ENCODE data around the gene DVL2. TPM values are rescaled to one million over a fixed set of nuclear protein-coding genes. Genes with fewer than 3 reads are reported as not detected.

The DVL2 gene
- total RNA-seq, 1 donor from 2014 or later, result 79.1 TPM

DNA sequence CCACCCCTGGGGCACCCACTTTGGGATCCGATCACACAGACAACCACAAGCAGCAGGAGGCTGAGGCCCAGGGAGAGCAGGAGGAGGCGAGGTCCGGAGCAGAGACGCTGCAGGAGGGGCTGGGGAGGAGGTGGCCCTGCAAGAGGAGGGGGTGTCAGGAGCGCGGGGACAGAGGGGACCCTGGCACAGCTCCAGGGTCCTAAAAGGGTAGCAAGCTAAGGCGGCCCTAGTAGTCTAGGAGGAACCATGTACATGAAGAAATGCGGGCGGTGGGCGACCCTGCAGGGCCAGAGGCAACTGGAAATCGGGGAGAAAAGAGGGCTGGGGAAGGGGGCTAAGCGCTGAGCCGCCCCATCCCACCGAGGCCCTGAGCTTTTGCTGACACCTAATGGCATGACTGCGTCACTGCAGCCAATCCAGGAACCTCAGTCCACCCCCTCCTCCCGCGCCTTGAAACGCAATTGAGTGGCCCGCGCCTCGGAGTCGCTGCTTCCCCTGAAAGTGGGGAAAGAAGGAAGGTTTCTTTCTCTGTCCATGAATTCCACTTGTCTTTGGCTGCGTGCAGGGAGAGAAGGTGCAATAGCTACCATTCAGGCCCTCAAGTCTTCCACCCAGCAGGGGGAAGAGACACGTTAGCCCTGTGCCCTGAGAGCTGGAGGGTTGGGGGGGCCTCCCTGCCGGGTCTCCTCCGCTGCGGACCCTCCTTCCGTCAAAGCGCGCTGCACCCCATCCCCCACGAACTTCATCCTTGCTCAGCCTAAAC, 56.9 kb downstream of the DVL2 start:
- Mint-ChIP-seq H3K9me3 (ENCODE audit: unreplicated experiment) (peaks cover 3% of the 10 kb centered on the region), H3K36me3 (ENCODE audit: unreplicated experiment) (peaks cover 2% of the 10 kb centered on the region), H3K4me3 (ENCODE audit: unreplicated experiment) (no peak overlapping the region), H3K4me1 (ENCODE audit: low read depth, unreplicated experiment) (peaks cover 7% of the 10 kb centered on the region), H3K27me3 (ENCODE audit: unreplicated experiment) (peaks cover 7% of the 10 kb centered on the region), H3K27ac (ENCODE audit: unreplicated experiment) (no peak overlapping the region)
- TF ChIP-seq, protein P1, sequence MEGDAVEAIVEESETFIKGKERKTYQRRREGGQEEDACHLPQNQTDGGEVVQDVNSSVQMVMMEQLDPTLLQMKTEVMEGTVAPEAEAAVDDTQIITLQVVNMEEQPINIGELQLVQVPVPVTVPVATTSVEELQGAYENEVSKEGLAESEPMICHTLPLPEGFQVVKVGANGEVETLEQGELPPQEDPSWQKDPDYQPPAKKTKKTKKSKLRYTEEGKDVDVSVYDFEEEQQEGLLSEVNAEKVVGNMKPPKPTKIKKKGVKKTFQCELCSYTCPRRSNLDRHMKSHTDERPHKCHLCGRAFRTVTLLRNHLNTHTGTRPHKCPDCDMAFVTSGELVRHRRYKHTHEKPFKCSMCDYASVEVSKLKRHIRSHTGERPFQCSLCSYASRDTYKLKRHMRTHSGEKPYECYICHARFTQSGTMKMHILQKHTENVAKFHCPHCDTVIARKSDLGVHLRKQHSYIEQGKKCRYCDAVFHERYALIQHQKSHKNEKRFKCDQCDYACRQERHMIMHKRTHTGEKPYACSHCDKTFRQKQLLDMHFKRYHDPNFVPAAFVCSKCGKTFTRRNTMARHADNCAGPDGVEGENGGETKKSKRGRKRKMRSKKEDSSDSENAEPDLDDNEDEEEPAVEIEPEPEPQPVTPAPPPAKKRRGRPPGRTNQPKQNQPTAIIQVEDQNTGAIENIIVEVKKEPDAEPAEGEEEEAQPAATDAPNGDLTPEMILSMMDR (IDR thresholded peaks at IDR 0.05; ENCODE audit: partially characterized antibody, unreplicated experiment), result peak; percentile 85
- DNase-seq, result peak; percentile 84

DNA sequence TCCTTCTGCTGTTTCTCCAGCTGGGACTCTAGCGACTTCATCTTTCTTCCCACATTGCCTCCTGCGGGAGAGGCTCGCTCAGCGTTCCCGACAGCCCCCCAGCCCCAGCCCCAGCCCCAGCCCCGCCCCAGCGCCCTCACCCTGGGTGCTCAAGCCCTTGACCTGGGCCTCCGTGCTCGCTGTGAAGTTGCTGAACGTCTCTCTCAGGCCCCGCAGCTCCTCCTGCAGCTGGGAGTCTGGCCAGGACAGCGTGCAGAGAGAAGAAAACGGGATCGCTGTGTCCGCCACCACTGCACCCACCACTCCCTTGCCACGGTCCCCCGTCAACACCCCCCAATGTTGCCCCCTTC, 57.5 kb downstream of the DVL2 start:
- DNase-seq, result peak; percentile 56
- Mint-ChIP-seq H3K4me3 (ENCODE audit: unreplicated experiment) (no peak overlapping the region), H3K27ac (ENCODE audit: unreplicated experiment) (no peak overlapping the region), H3K27me3 (ENCODE audit: unreplicated experiment) (peaks cover 7% of the 10 kb centered on the region), H3K9me3 (ENCODE audit: unreplicated experiment) (peaks cover 3% of the 10 kb centered on the region), H3K36me3 (ENCODE audit: unreplicated experiment) (peaks cover 5% of the 10 kb centered on the region), H3K4me1 (ENCODE audit: low read depth, unreplicated experiment) (peaks cover 7% of the 10 kb centered on the region)
- TF ChIP-seq, protein P1 (IDR thresholded peaks at IDR 0.05; ENCODE audit: partially characterized antibody, unreplicated experiment), result no peak

DNA sequence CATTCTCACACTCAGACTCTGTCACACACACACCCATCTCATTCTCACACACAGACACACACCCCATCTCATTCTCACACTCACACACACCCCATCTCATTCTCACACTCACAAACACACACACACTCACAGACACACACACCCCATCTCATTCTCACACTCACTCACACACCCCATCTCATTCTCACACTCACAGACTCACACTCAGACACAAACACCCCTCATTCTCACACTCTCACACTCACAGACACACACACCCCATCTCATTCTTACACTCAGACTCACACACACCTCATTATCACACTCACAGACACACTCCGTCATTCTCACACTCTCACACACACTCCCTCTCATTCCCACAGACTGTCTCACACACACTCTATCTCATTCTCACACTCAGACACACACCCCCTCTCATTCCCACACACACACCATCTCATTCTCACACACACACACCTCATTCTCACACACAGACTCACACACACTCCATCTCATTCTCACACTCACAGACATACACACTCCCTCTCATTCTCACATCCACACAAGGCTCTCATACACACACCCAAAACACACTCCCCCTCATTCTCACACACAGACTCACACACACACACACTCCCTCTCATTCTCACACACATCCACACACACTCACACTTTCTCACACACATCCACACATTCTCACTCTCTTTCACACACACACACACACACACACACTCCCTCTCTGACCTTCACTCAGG, 58.0 kb downstream of the DVL2 start:
- H3K27ac Mint-ChIP-seq (ENCODE audit: unreplicated experiment), result no peak overlapping the region
- peaks cover 5% of the 10 kb centered on the region for H3K36me3 Mint-ChIP-seq (ENCODE audit: unreplicated experiment)
- H3K9me3 Mint-ChIP-seq (ENCODE audit: unreplicated experiment), result peaks cover 3% of the 10 kb centered on the region
- DNase-seq, result no peak
- peaks cover 7% of the 10 kb centered on the region for H3K4me1 Mint-ChIP-seq (ENCODE audit: low read depth, unreplicated experiment)
- no peak overlapping the region for H3K4me3 Mint-ChIP-seq (ENCODE audit: unreplicated experiment)
- TF ChIP-seq, protein P1 (IDR thresholded peaks at IDR 0.05; ENCODE audit: partially characterized antibody, unreplicated experiment), result no peak
- H3K27me3 Mint-ChIP-seq (ENCODE audit: unreplicated experiment), result peaks cover 7% of the 10 kb centered on the region

Small RNA genes within 50 kb of the gene (microRNA-seq; reads per million reads assigned to microRNA genes)
- gene MIR324 (ENCODE audit: unreplicated experiment), result 8,679 reads per million, percentile 98 among the genes with 10 or more reads in this experiment

Other genes starting within 250 kb of the DVL2 start
- gene ALOX12, start 238.5 kb downstream of the DVL2 start, total RNA-seq (ENCODE audit: unreplicated experiment), result not detected
- gene RNASEK, start 221.9 kb downstream of the DVL2 start, total RNA-seq (ENCODE audit: unreplicated experiment), result 179 TPM
- gene BCL6B, start 211.5 kb downstream of the DVL2 start, total RNA-seq (ENCODE audit: unreplicated experiment), result not detected
- gene SLC16A13, start 198.5 kb downstream of the DVL2 start, total RNA-seq (ENCODE audit: unreplicated experiment), result 2.9 TPM
- 0.54 TPM for gene SLC16A11, start 190.4 kb downstream of the DVL2 start, total RNA-seq (ENCODE audit: unreplicated experiment)
- gene CLEC10A, start 154.3 kb downstream of the DVL2 start, total RNA-seq (ENCODE audit: unreplicated experiment), result not detected
- gene ASGR2, start 119.7 kb downstream of the DVL2 start, total RNA-seq (ENCODE audit: unreplicated experiment), result not detected
- gene ASGR1, start 55.1 kb downstream of the DVL2 start, total RNA-seq (ENCODE audit: unreplicated experiment), result 29.0 TPM
- 157 TPM for gene DLG4, start 14.7 kb downstream of the DVL2 start, total RNA-seq (ENCODE audit: unreplicated experiment)
- gene ACADVL, start 14.6 kb downstream of the DVL2 start, total RNA-seq (ENCODE audit: unreplicated experiment), result 375 TPM
- 72.3 TPM for gene PHF23, start 4.9 kb upstream of the DVL2 start, total RNA-seq (ENCODE audit: unreplicated experiment)
- 908 TPM for gene GABARAP, start 7.9 kb upstream of the DVL2 start, total RNA-seq (ENCODE audit: unreplicated experiment)
- gene CTDNEP1, start 17.2 kb upstream of the DVL2 start, total RNA-seq (ENCODE audit: unreplicated experiment), result 185 TPM
- 34.1 TPM for gene ELP5, start 17.7 kb upstream of the DVL2 start, total RNA-seq (ENCODE audit: unreplicated experiment)
- gene CLDN7, start 28.0 kb upstream of the DVL2 start, total RNA-seq (ENCODE audit: unreplicated experiment), result 0.44 TPM
- gene SLC2A4, start 47.2 kb upstream of the DVL2 start, total RNA-seq (ENCODE audit: unreplicated experiment), result 0.42 TPM
- 1.3 TPM for gene YBX2, start 60.1 kb upstream of the DVL2 start, total RNA-seq (ENCODE audit: unreplicated experiment)
- gene EIF5A, start 73.1 kb upstream of the DVL2 start, total RNA-seq (ENCODE audit: unreplicated experiment), result 347 TPM
- gene GPS2, start 80.8 kb upstream of the DVL2 start, total RNA-seq (ENCODE audit: unreplicated experiment), result 98.3 TPM
- 97.6 TPM for gene NEURL4, start 94.8 kb upstream of the DVL2 start, total RNA-seq (ENCODE audit: unreplicated experiment)
- not detected for gene ACAP1, start 102.0 kb upstream of the DVL2 start, total RNA-seq (ENCODE audit: unreplicated experiment)
- 2.2 TPM for gene KCTD11, start 117.6 kb upstream of the DVL2 start, total RNA-seq (ENCODE audit: unreplicated experiment)
- gene TMEM95, start 120.6 kb upstream of the DVL2 start, total RNA-seq (ENCODE audit: unreplicated experiment), result not detected
- gene TNK1, start 146.6 kb upstream of the DVL2 start, total RNA-seq (ENCODE audit: unreplicated experiment), result 0.34 TPM
- 78.1 TPM for gene PLSCR3, start 160.0 kb upstream of the DVL2 start, total RNA-seq (ENCODE audit: unreplicated experiment)
- gene TMEM256, start 169.6 kb upstream of the DVL2 start, total RNA-seq (ENCODE audit: unreplicated experiment), result 51.6 TPM
- gene NLGN2, start 173.3 kb upstream of the DVL2 start, total RNA-seq (ENCODE audit: unreplicated experiment), result 90.8 TPM
- not detected for gene SPEM1, start 185.8 kb upstream of the DVL2 start, total RNA-seq (ENCODE audit: unreplicated experiment)
- not detected for gene SPEM2, start 191.1 kb upstream of the DVL2 start, total RNA-seq (ENCODE audit: unreplicated experiment)
- gene SPEM3, start 194.3 kb upstream of the DVL2 start, total RNA-seq (ENCODE audit: unreplicated experiment), result not detected
- gene TMEM102, start 200.9 kb upstream of the DVL2 start, total RNA-seq (ENCODE audit: unreplicated experiment), result 0.42 TPM
- 4.8 TPM for gene FGF11, start 205.0 kb upstream of the DVL2 start, total RNA-seq (ENCODE audit: unreplicated experiment)
- gene CHRNB1, start 210.5 kb upstream of the DVL2 start, total RNA-seq (ENCODE audit: unreplicated experiment), result 16.4 TPM
- gene ZBTB4, start 245.1 kb upstream of the DVL2 start, total RNA-seq (ENCODE audit: unreplicated experiment), result 25.1 TPM
- gene SLC35G6, start 246.9 kb upstream of the DVL2 start, total RNA-seq (ENCODE audit: unreplicated experiment), result 0.34 TPM
- gene POLR2A, start 249.8 kb upstream of the DVL2 start, total RNA-seq (ENCODE audit: unreplicated experiment), result 200 TPM